Body of pancreas (tissue), 4 donors: ENCODE measurements around the gene MBD3L2.
"Not testable (repeated sequence)": the region's sequence is repeated elsewhere in the genome, so short reads cannot be mapped to it uniquely, and the experiment has no call there.

Source experiments
- CTCF ChIP-seq, 7 experiments: fragments of 450-650 bp in 4 of 7; fragments of 200-600 bp in 3 of 7; sonication (generic) in 3 of 7; IDR thresholded peaks; one replicate each; pipeline ENCODE4 v1.5.1; 2016 to 2019; ENCODE audit warnings: antibody characterized with exemption in 7 of 7
- POLR2A ChIP-seq, 3 donors: fragments of 450-650 bp; IDR thresholded peaks; one replicate each; pipeline ENCODE4 v1.6.1; 2016; ENCODE audit warnings: antibody characterized with exemption in 3 of 3, mild to moderate bottlenecking in 2 of 3

GRCh38 chr19:7052896-7053295, 3.8 kb downstream of the MBD3L2 start:
- TF ChIP-seq CTCF, POLR2A (IDR thresholded peaks at IDR 0.05): not testable (repeated sequence)
